Pancreas (tissue), 10 donors: ENCODE results near the gene SRSF4. TPM values are rescaled to one million over a fixed set of nuclear protein-coding genes. Genes with fewer than 3 reads are reported as not detected.

ENCODE experiments used
- ATAC-seq, 4 donors: fragments of 200-7000 bp; cut with Tn5 transposase; one replicate each; pipeline versions ENCODE4 v1.8.0 to v1.9.1; 2020; ENCODE audit warnings: mild to moderate bottlenecking in 4 of 4, moderate library complexity in 4 of 4
- DNase-seq, 6 donors: peaks; one replicate each; pipeline ENCODE4 v3.0.0-alpha.2; 2020
- FAIRE-seq: peaks from 2 replicates; lab custom pipeline; 2012; peaks lifted over from hg19 to GRCh38; lab: Jason Lieb, UNC
- H3K27ac ChIP-seq, 4 donors: fragments of 200-600 bp; sonication (generic); 1 replicate in 3 of 4; 2 replicates in 1 of 4; pipeline versions ENCODE4 v1.5.0 to v1.8.0; 2020
- H3K27me3 ChIP-seq, 4 donors: fragments of 200-600 bp; one replicate each; pipeline ENCODE4 v1.8.0; 2021
- H3K36me3 ChIP-seq, 3 donors: fragments of 200-600 bp; sonication (generic) in 1 of 3; one replicate each; pipeline versions ENCODE4 v1.5.0 to v1.8.0; 2020 to 2021
- H3K4me1 ChIP-seq, 3 donors: fragments of 200-600 bp; one replicate each; pipeline ENCODE4 v1.8.0; 2021
- H3K4me3 ChIP-seq, 4 donors: fragments of 200-600 bp; sonication (generic) in 2 of 4; one replicate each; pipeline versions ENCODE4 v1.5.0 to v1.8.0; 2020 to 2021
- H3K9me3 ChIP-seq, 4 donors: fragments of 200-600 bp; one replicate each; pipeline ENCODE4 v1.8.0; 2021
- WGBS, 2 donors: extraction: QIAGEN DNeasy Blood & Tissue Kit; methylation state at CpG; one replicate each; pipeline ENCODE4 v1.1.7; 2013; 5-methylcytosine and 5-hydroxymethylcytosine counted together
- intact Hi-C, 3 donors: fragments of 100-400 bp; cut with DNase I; formaldehyde crosslinking; loops; one replicate each; pipeline versions ENCODE4 v1.11.1 to v1.14.2; 2022
- polyA plus RNA-seq, 2 donors: library from polyadenylated mRNA; stranded (reverse); fragments of 200-250 nt; gene quantifications; one replicate each; pipeline ENCODE4 v1.2.3, GENCODE V29; 2013
- total RNA-seq, 6 donors: library from RNA; stranded (reverse); fragmentation: NEBNext Ultra II Directional in 4 of 6; extraction: Animal tissue kit (Norgen Biotek cat#: 25700) in 4 of 6; gene quantifications; one replicate each; pipeline versions ENCODE4 v1.2.1 to v1.2.4, GENCODE V29; 2021 to 2023
- TF ChIP-seq, protein P1 (sequence below), 4 donors: fragments of 200-600 bp; sonication (generic) in 3 of 4; IDR thresholded peaks; one replicate each; pipeline versions ENCODE4 v1.5.0 to v1.8.0; 2021; ENCODE audit warnings: antibody characterized with exemption in 4 of 4
- donor health status: healthy with polysubstance abuse.
- donor health status: DM: no; HTN: no; CAD: no; lungs with moderate emphysema.
- donor health status: DM: no; HTN: no; CAD: no.
- donor health status: control.
- donor health status: control.
- donor health status: Bipolar disorder and iron deficiency.
- donor health status: DM: yes; HTN: yes; CAD: no.
- donor health status: DM: no; HTN: no; CAD: no.
- donor health status: DM: no; HTN: no; CAD: no.
- donor health status: DM: yes; HTN: yes; CAD: no.

Gene SRSF4
- total and polyA plus RNA-seq, 8 donors: 22.6 to 72.6 (median 27.2) TPM

DNA sequence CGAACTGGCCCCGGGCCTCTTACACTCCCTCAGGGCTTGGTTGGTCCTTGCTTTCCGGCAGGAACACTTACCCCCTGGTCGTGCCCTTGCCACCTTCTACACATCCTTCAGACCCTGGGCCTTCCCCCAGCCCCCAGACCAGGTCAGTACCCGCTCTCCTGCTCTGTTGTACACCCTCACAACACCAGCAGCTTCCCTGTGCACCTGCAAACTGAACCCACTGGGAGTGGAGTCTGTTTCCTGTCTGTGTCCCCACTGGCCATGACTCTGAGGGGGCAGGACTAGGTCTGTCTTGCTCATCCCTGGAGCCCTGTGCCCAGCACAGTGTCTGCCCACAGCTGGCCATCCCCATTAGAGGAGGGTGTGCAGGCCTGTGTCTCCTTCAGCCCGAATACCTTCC is 55.9 kb downstream of the SRSF4 start:
- no peaks in the 10 kb centered on the region for H3K9me3 ChIP-seq
- no peak for FAIRE-seq
- no peak overlapping the region for H3K27ac ChIP-seq
- peaks cover 0 to 8% (median 0%) of the 10 kb centered on the region in 4 donors for H3K27me3 ChIP-seq
- TF ChIP-seq, protein P1, sequence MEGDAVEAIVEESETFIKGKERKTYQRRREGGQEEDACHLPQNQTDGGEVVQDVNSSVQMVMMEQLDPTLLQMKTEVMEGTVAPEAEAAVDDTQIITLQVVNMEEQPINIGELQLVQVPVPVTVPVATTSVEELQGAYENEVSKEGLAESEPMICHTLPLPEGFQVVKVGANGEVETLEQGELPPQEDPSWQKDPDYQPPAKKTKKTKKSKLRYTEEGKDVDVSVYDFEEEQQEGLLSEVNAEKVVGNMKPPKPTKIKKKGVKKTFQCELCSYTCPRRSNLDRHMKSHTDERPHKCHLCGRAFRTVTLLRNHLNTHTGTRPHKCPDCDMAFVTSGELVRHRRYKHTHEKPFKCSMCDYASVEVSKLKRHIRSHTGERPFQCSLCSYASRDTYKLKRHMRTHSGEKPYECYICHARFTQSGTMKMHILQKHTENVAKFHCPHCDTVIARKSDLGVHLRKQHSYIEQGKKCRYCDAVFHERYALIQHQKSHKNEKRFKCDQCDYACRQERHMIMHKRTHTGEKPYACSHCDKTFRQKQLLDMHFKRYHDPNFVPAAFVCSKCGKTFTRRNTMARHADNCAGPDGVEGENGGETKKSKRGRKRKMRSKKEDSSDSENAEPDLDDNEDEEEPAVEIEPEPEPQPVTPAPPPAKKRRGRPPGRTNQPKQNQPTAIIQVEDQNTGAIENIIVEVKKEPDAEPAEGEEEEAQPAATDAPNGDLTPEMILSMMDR (IDR thresholded peaks at IDR 0.05): no peak
- intact Hi-C loops: no loop called here
- DNase-seq: no peak
- H3K4me1 ChIP-seq: peaks cover 0 to 14% (median 7%) of the 10 kb centered on the region in 3 donors
- no peaks in the 10 kb centered on the region for H3K36me3 ChIP-seq
- 90 to 94% methylated on average over 6 of the region's 6 CpGs for WGBS, 2 donors
- no peak for ATAC-seq
- H3K4me3 ChIP-seq: no peak overlapping the region

DNA sequence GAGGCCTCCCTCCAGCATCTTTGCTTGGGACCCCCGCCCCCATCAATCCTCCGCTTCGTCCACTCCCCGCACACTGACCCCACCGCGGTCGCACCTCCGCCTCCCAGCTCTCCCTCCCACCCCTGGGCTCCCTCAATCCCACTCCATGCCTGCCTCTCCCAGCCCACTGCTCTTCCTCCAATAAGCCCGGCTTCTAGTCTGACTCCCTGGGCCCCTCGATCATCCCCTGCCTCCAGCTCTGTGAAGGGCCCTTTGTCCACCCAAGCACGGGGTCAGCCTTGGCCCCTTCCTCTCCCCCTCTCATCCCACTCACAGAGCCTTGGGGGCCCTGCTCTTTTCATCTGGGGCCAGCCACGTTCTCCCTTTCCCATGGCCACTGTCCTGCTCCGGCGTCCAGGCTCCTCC is 56.5 kb downstream of the SRSF4 start:
- DNase-seq (no peak), FAIRE-seq (no peak), ATAC-seq (no peak)
- WGBS, 2 donors: 82 to 86% methylated on average over 12 to 14 of the region's 14 CpGs
- Histone ChIP-seq H3K4me1 (peaks cover 0 to 14% (median 7%) of the 10 kb centered on the region in 3 donors), H3K27ac (peak overlapping the region in 2 of 4 donors; percentile 59 to 60), H3K9me3 (no peaks in the 10 kb centered on the region), H3K36me3 (no peaks in the 10 kb centered on the region), H3K4me3 (peak overlapping the region in 1 of 4 donors; percentile 71), H3K27me3 (peaks cover 0 to 8% (median 0%) of the 10 kb centered on the region in 4 donors)
- intact Hi-C loops: no loop called here
- TF ChIP-seq, protein P1 (IDR thresholded peaks at IDR 0.05): no peak

DNA sequence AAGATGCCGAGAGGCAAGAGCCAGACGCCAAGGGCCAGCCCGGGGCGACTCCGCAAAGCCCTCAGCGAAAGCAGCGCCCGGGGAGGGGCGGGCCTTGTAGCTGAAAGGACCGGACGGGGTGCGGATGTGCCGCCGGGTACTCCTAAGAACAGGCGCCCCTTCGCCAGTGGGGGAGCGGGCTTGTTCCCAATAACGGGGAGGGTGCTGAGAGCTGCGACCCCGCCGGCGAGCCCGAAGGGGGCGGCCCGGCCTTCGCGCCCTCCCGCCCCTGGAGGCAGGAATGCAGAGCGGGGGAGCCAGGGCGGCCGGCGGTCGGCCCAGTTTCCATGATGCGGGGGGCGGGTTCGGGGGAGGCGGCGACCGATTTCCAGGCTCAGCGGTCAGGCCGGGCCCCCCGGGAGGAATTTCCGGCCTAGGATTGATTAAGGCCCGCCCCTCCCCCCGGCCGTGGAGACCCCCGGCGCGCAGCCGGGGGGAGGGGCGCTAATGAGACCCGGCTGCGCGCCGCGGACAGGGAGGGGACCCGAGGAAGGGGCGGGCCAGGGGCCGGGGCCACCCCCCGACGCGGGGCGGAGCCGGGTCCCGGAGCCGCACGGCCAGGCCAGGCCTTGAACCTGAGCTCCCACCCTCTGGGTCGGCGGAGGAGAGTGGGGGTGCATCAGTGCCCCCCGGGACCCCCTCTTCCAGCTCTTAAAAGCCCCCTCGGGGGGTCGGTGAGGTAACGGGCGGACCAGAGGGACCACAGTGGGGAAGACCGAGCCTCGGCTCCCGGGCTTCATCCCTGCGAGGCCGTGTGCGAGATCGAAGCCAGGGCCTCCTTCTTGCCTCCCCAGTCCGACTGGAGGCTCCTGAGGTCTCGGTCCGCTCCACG is 57.1 kb downstream of the SRSF4 start:
- ATAC-seq (peak; percentile 56 to 77 (median 68)), DNase-seq (peak; percentile 33 to 83 (median 60)), FAIRE-seq (no peak)
- H3K27me3 ChIP-seq: peaks cover 0 to 8% (median 0%) of the 10 kb centered on the region in 4 donors
- 7 to 10% methylated on average over 61 to 85 of the region's 85 CpGs for WGBS, 2 donors
- H3K4me3 ChIP-seq: peak overlapping the region; percentile 42 to 71 (median 49)
- TF ChIP-seq, protein P1 (IDR thresholded peaks at IDR 0.05): peak in 3 of 4 donors; percentile 16 to 38 (median 28)
- peaks cover 0 to 14% (median 7%) of the 10 kb centered on the region in 3 donors for H3K4me1 ChIP-seq
- H3K36me3 ChIP-seq: no peaks in the 10 kb centered on the region
- intact Hi-C loops: no loop called here
- H3K27ac ChIP-seq: peak overlapping the region in 3 of 4 donors; percentile 33 to 60 (median 59)
- H3K9me3 ChIP-seq: no peaks in the 10 kb centered on the region

DNA sequence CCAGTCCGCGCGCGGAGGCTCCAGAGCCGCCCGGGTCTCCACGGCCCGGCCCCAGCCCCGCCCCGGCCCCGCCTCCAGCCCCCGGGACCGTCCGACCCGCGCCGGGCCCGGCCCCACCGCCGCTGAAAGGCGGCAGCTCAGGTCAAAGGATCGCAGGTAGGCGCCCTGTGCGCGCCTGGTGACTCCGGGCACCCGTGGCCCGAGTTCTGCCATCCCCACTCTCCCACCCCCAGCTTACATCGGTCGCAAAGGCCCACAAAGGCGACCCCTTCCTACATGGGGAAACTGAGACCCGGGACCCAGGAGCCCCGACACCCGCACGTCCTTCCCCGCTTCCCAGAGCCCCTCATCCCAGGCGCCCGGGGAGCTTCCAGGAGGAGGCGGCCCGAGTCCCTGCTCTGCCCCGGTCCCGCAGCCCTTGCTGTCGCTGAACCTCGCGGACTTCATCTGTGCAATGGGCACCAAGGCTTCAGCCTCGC is 57.8 kb downstream of the SRSF4 start, which contains the start of gene TMEM200B:
TMEM200B (minus strand) TSS at position 17 of the 479 bp plus-strand sequence. CDS start 2,075 bp downstream, outside the sequence.
- Histone ChIP-seq H3K36me3 (no peaks in the 10 kb centered on the region), H3K27ac (peak within 1 kb of the TSS in 3 of 4 donors; percentile 33 to 60 (median 59)), H3K27me3 (peaks cover 0 to 8% (median 0%) of the 10 kb centered on the region in 4 donors), H3K9me3 (no peaks in the 10 kb centered on the region), H3K4me1 (peaks cover 0 to 14% (median 7%) of the 10 kb centered on the region in 3 donors), H3K4me3 (peak within 1 kb of the TSS; percentile 42 to 71 (median 49))
- TF ChIP-seq, protein P1 (IDR thresholded peaks at IDR 0.05): no peak
- 0 to 1% methylated on average over 37 to 46 of the region's 46 CpGs for WGBS, 2 donors
- intact Hi-C loops: no loop called here
- FAIRE-seq (no peak), ATAC-seq (peak; percentile 14 to 39 (median 22)), DNase-seq (peak in 1 of 6 donors; percentile 64)
